Fibroblast of the aortic adventitia (primary cell): ENCODE results near the gene BAHCC1. TPM values are rescaled to one million over a fixed set of nuclear protein-coding genes. Genes with fewer than 3 reads are reported as not detected.

Experiments
- DNase-seq: peaks from one replicate; pipeline ENCODE4 v3.0.0-alpha.2; 2010; ENCODE audit warnings: low read depth
- H3K4me3 ChIP-seq: 2 replicates; pipeline ENCODE4 v1.5.1; 2011; ENCODE audit warnings: low read depth, mild to moderate bottlenecking, control low read depth, low read length, moderate library complexity
- total RNA-seq: library from RNA; depleted of rRNA; stranded (reverse); fragments of >200 nt; gene quantifications from 2 replicates; pipeline ENCODE4 v1.2.3, GENCODE V29; 2012; ENCODE audit warnings: low replicate concordance
- TF ChIP-seq, protein P1 (sequence below): IDR thresholded peaks from 2 replicates; pipeline ENCODE4 v1.5.1; 2011; ENCODE audit warnings: mild to moderate bottlenecking, low read length, control low read depth, inconsistent platforms; ENCODE audit not compliant: insufficient read depth

Gene BAHCC1
- total RNA-seq, 1 donor, result 11.7 TPM

DNA sequence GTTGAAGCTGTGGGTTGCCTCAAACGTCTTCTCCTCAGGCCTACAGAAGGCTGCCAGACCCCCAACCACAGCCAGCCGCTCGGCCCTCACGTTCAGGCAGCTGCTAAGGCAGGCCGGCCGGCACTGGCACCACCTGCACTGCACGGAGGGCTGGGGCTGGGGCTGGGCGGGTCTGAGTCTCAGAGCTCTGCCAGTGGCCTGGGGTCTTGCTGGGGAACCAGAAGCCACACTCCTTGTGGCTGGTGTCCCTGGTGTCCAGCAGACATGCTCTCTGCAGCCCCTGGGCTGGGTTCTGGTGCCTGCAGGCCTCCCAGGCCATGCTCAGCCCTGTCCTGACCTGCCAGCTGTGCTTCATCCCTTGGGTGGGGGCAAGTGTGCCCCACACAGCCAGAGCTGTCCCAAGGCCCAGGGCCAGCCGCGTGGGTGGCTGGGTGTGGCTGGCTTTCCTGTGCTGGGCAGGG lies 42.0 kb downstream of the BAHCC1 start:
- no peak for DNase-seq
- TF ChIP-seq, protein P1, sequence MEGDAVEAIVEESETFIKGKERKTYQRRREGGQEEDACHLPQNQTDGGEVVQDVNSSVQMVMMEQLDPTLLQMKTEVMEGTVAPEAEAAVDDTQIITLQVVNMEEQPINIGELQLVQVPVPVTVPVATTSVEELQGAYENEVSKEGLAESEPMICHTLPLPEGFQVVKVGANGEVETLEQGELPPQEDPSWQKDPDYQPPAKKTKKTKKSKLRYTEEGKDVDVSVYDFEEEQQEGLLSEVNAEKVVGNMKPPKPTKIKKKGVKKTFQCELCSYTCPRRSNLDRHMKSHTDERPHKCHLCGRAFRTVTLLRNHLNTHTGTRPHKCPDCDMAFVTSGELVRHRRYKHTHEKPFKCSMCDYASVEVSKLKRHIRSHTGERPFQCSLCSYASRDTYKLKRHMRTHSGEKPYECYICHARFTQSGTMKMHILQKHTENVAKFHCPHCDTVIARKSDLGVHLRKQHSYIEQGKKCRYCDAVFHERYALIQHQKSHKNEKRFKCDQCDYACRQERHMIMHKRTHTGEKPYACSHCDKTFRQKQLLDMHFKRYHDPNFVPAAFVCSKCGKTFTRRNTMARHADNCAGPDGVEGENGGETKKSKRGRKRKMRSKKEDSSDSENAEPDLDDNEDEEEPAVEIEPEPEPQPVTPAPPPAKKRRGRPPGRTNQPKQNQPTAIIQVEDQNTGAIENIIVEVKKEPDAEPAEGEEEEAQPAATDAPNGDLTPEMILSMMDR, result no peak

GRCh38 chr17:81438007-81438659 lies 42.9 kb downstream of the BAHCC1 start:
- DNase-seq, result no peak
- H3K4me3 ChIP-seq, result no peak overlapping the region
- TF ChIP-seq, protein P1, result no peak

More for the DNA sequence above, 42.0 kb downstream of the BAHCC1 start:
- no peak overlapping the region for H3K4me3 ChIP-seq

DNA sequence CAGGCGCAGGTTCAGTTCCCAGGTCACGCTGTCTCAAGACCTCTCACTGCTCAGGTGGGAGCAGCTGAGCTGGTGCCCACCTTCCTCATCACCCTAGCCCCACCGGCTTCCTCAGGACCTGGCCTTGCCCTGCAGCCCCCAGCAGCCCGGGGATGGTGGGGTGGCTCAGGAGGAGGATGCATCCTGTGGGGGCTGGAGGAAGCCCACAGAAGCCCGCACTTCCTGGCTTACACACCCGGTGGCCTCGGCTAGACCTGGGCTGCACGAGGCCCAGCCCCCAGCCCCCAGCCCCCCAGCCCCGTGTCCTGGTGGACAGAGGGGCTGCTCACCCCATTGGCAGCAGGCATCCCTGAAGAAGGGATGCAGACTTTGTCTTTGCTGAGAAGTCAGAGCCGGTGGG lies 43.4 kb downstream of the BAHCC1 start:
- no peak for DNase-seq
- H3K4me3 ChIP-seq, result no peak overlapping the region
- TF ChIP-seq, protein P1, result no peak

DNA sequence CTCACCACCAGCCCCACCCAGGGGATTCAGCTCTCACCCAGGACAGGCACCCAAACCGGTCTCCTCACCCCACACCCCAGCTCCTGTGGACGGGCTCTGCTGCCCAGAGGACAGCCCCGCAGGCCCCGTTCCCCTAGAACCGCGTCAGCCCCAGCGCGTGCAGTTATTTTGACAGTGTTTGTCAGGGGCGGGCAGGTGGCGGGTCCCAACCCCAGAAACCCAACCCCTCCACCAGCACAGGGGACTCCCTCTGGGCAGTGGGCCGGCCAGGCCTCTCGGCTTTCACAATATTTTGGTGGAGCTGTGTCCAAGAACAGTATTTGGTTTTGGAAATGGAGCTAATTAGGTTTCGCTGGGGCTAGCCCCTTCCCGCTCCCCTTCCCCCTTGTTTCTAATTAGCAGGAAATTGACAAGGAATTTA lies 44.8 kb downstream of the BAHCC1 start:
- DNase-seq, result no peak
- H3K4me3 ChIP-seq, result no peak overlapping the region
- TF ChIP-seq, protein P1, result no peak

GRCh38 chr17:81440511-81441244 lies 45.4 kb downstream of the BAHCC1 start:
- TF ChIP-seq, protein P1, result peak; percentile 49
- no peak overlapping the region for H3K4me3 ChIP-seq
- DNase-seq, result no peak

DNA sequence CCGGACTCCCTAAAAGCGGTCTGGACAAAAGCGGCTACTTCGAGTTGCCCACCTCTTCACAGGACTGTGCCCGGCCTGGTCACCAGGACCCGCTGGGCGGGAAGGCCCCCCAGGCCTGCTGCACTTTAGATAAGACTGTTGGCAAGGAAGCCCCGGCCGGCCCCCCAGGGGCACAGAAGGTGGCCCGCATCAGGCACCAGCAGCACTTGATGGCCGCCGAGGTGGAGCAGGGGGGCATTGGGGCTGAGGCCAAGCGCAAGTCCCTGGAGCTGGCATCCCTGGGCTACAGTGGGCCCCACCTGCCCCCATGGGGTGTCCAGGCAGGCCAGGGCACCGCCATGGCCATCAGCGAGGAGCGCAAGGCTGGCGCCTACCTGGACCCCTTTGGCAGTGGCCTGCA lies 47.5 kb downstream of the BAHCC1 start:
- H3K4me3 ChIP-seq, result no peak overlapping the region
- TF ChIP-seq, protein P1, result no peak
- DNase-seq, result no peak

DNA sequence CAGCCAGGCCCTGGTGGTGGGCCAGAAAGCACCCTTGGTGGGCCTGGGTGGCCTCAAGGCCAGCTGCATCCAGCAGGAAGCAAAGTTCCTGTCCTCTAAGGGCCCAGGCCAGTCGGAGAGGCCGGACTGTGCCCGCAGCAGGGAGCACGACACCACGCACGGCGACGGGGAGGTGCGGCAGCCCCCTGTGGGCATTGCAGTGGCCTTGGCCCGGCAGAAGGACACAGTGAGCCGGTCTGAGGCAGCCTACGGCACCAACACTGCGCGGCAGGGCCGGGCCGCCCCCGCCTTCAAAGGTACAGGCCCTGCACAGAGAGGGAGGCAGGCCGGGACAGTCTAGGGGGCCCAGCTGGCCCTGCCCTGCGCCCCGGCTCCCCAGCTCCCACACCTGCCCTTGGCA lies 48.0 kb downstream of the BAHCC1 start:
- no peak for DNase-seq
- no peak overlapping the region for H3K4me3 ChIP-seq
- TF ChIP-seq, protein P1, result no peak
